HEK293 (cell line): ENCODE data around the gene CLEC4F.

ENCODE experiments used
- CTCF ChIA-PET: fragments of 350-600 bp; formaldehyde crosslinking; extraction: SDS; loops from one replicate; lab custom pipeline; 2021; ENCODE audit warnings: antibody characterized with exemption; lab: Yijun Ruan, JAX
- POLR2A ChIA-PET: fragments of 300-600 bp; formaldehyde crosslinking; extraction: SDS; loops from one replicate; lab custom pipeline; 2020; ENCODE audit warnings: antibody characterized with exemption, inconsistent platforms; lab: Yijun Ruan, JAX
- H3K27ac ChIP-seq: fragments of 200-500 bp; sonication (Bioruptor generic); 2 replicates; pipeline ENCODE4 v1.5.1; 2014; ENCODE audit warnings: low read depth, low read length, control low read depth, inconsistent platforms; ENCODE audit errors: extremely low read depth
- H3K36me3 ChIP-seq, 2 experiments: fragments of 200-500 bp in 1 of 2; sonication (Bioruptor generic) in 1 of 2; 1 replicate in 1 of 2; 2 replicates in 1 of 2; pipeline ENCODE4 v1.5.1; 2014 to 2017; ENCODE audit warnings: inconsistent platforms in 2 of 2, low read length in 2 of 2; ENCODE audit not compliant: control insufficient read depth in 2 of 2, insufficient read depth in 1 of 2
- H3K4me1 ChIP-seq: fragments of 200-500 bp; sonication (Bioruptor generic); 2 replicates; pipeline ENCODE4 v1.5.1; 2014; ENCODE audit warnings: mild to moderate bottlenecking, low read length, inconsistent platforms; ENCODE audit not compliant: control insufficient read depth, insufficient read depth
- H3K4me3 ChIP-seq: 2 replicates; pipeline ENCODE4 v1.5.1; 2011; ENCODE audit warnings: low read depth, mild to moderate bottlenecking, control low read depth, low read length, moderate library complexity
- H3K9me3 ChIP-seq: fragments of 200-500 bp; sonication (Bioruptor generic); 2 replicates; pipeline ENCODE4 v1.5.1; 2014; ENCODE audit warnings: low read depth, low read length, inconsistent platforms; ENCODE audit not compliant: control insufficient read depth, insufficient read depth
- EGR2 ChIP-seq: fragments of 450-650 bp; formaldehyde crosslinking; IDR thresholded peaks from 2 replicates; pipeline ENCODE4 v1.5.1; 2016; ENCODE audit warnings: low read depth, missing biosample characterization, missing genetic modification characterization
- GLI2 ChIP-seq: fragments of 450-650 bp; formaldehyde crosslinking; IDR thresholded peaks from 2 replicates; pipeline ENCODE4; 2017; ENCODE audit warnings: missing biosample characterization, missing genetic modification characterization, low read depth, borderline replicate concordance
- KLF1 ChIP-seq: fragments of 450-650 bp; formaldehyde crosslinking; IDR thresholded peaks from 2 replicates; pipeline ENCODE4 v1.5.1; 2016; ENCODE audit warnings: missing biosample characterization, missing genetic modification characterization
- KLF7 ChIP-seq: fragments of 450-650 bp; formaldehyde crosslinking; IDR thresholded peaks from 2 replicates; pipeline ENCODE4 v1.5.1; 2016; ENCODE audit warnings: missing biosample characterization, missing genetic modification characterization, borderline replicate concordance
- SALL2 ChIP-seq: fragments of 450-650 bp; formaldehyde crosslinking; IDR thresholded peaks from 2 replicates; pipeline ENCODE4 v1.5.0; 2017; ENCODE audit warnings: missing biosample characterization, mild to moderate bottlenecking, missing genetic modification characterization, borderline replicate concordance
- ZBTB11 ChIP-seq: fragments of 450-650 bp; formaldehyde crosslinking; conservative IDR thresholded peaks from 2 replicates; pipeline ENCODE4 v1.5.1; 2016; ENCODE audit warnings: low read depth, missing biosample characterization, missing genetic modification characterization
- ZBTB44 ChIP-seq: fragments of 450-650 bp; IDR thresholded peaks from 2 replicates; pipeline ENCODE4 v1.5.1; 2018; ENCODE audit warnings: missing biosample characterization, mild to moderate bottlenecking, missing genetic modification characterization
- ZBTB49 ChIP-seq: fragments of 450-650 bp; formaldehyde crosslinking; IDR thresholded peaks from 2 replicates; pipeline ENCODE4 v1.5.1; 2016; ENCODE audit warnings: missing biosample characterization, missing genetic modification characterization, low read depth
- ZFHX2 ChIP-seq: fragments of 450-650 bp; formaldehyde crosslinking; conservative IDR thresholded peaks from 2 replicates; pipeline ENCODE4 v1.5.1; 2016; ENCODE audit warnings: missing biosample characterization, missing genetic modification characterization
- ZNF202 ChIP-seq: fragments of 450-650 bp; formaldehyde crosslinking; IDR thresholded peaks from 2 replicates; pipeline ENCODE4 v1.5.1; 2016; ENCODE audit warnings: missing biosample characterization, missing genetic modification characterization, borderline replicate concordance
- ZNF362 ChIP-seq: fragments of 450-650 bp; formaldehyde crosslinking; IDR thresholded peaks from 2 replicates; pipeline ENCODE4 v1.5.1; 2016; ENCODE audit warnings: missing biosample characterization, missing genetic modification characterization
- ZNF544 ChIP-seq: fragments of 450-650 bp; formaldehyde crosslinking; IDR thresholded peaks from 2 replicates; pipeline ENCODE4 v1.5.0; 2017; ENCODE audit warnings: missing biosample characterization, missing genetic modification characterization
- ZNF549 ChIP-seq: fragments of 450-650 bp; IDR thresholded peaks from 2 replicates; pipeline ENCODE4 v1.5.1; 2018; ENCODE audit warnings: missing biosample characterization, missing genetic modification characterization, mild to moderate bottlenecking, inconsistent platforms, moderate library complexity
- ZNF555 ChIP-seq: fragments of 450-650 bp; formaldehyde crosslinking; conservative IDR thresholded peaks from 2 replicates; pipeline ENCODE4 v1.5.1; 2017; ENCODE audit warnings: missing biosample characterization, mild to moderate bottlenecking, missing genetic modification characterization, inconsistent platforms
- ZNF561 ChIP-seq: fragments of 450-650 bp; IDR thresholded peaks from 2 replicates; pipeline ENCODE4 v1.5.1; 2018; ENCODE audit warnings: missing biosample characterization, missing genetic modification characterization, borderline replicate concordance
- ZNF580 ChIP-seq: fragments of 450-650 bp; formaldehyde crosslinking; IDR thresholded peaks from 2 replicates; pipeline ENCODE4 v1.5.1; 2016; ENCODE audit warnings: missing biosample characterization, missing genetic modification characterization
- ZNF585B ChIP-seq: fragments of 450-650 bp; formaldehyde crosslinking; IDR thresholded peaks from 2 replicates; pipeline ENCODE4 v1.5.1; 2016; ENCODE audit warnings: missing biosample characterization, missing genetic modification characterization
- ZNF621 ChIP-seq: fragments of 450-650 bp; formaldehyde crosslinking; IDR thresholded peaks from 2 replicates; pipeline ENCODE4 v1.5.1; 2017; ENCODE audit warnings: missing biosample characterization, missing genetic modification characterization
- ZNF624 ChIP-seq: fragments of 450-650 bp; formaldehyde crosslinking; IDR thresholded peaks from 2 replicates; pipeline ENCODE4 v1.5.1; 2017; ENCODE audit warnings: missing biosample characterization, missing genetic modification characterization
- ZNF677 ChIP-seq: fragments of 450-650 bp; IDR thresholded peaks from 2 replicates; pipeline ENCODE4 v1.5.0; 2018; ENCODE audit warnings: missing biosample characterization, mild to moderate bottlenecking, missing genetic modification characterization, moderate library complexity
- ZNF747 ChIP-seq: fragments of 450-650 bp; formaldehyde crosslinking; IDR thresholded peaks from 2 replicates; pipeline ENCODE4 v1.5.1; 2016; ENCODE audit warnings: missing biosample characterization, missing genetic modification characterization
- ZNF791 ChIP-seq: fragments of 450-650 bp; formaldehyde crosslinking; IDR thresholded peaks from 2 replicates; pipeline ENCODE4 v1.5.1; 2016; ENCODE audit warnings: missing biosample characterization, missing genetic modification characterization
- ZNF837 ChIP-seq: fragments of 450-650 bp; formaldehyde crosslinking; IDR thresholded peaks from 2 replicates; pipeline ENCODE4 v1.5.1; 2016; ENCODE audit warnings: missing biosample characterization, missing genetic modification characterization
- ZNF843 ChIP-seq: fragments of 450-650 bp; formaldehyde crosslinking; IDR thresholded peaks from 2 replicates; pipeline ENCODE4 v1.5.1; 2016; ENCODE audit warnings: missing biosample characterization, missing genetic modification characterization

Gene CLEC4F

GRCh38 chr2:70830366-70830765 is 10.0 kb upstream of the CLEC4F start (continued):
- TF ChIP-seq ZNF677 (tag by site-specific recombination) (no peak), ZNF580 (tag by site-specific recombination) (no peak)

- TF ChIP-seq ZNF549 (tag by site-specific recombination) = no peak
- TF ChIP-seq ZNF561 = no peak
- no peak for TF ChIP-seq ZNF747
- no peak for TF ChIP-seq ZNF585B (tag by site-specific recombination)
- TF ChIP-seq KLF1 (tag by site-specific recombination) = no peak
- TF ChIP-seq GLI2 (tag by site-specific recombination) = no peak
- TF ChIP-seq KLF7 (tag by site-specific recombination) = no peak
- TF ChIP-seq ZNF202 (tag by site-specific recombination) = no peak
- TF ChIP-seq ZFHX2 (tag by site-specific recombination) = no peak
- no peak for TF ChIP-seq ZNF555
- TF ChIP-seq ZNF544 (tag by site-specific recombination) = no peak
- no peak for TF ChIP-seq ZNF362 (tag by site-specific recombination)
- TF ChIP-seq, all 188 proteins: peak for 0
- no peak overlapping the region for H3K27ac ChIP-seq
- CTCF ChIA-PET = interaction anchor here (0.7 to 0.9 kb wide), 3 partner anchors 41 to 92 kb away, joined by 3 read pairs; no protein-coding TSS in a partner anchor
- POLR2A ChIA-PET = no interaction called here
- H3K4me3 ChIP-seq = no peak overlapping the region
- H3K9me3 ChIP-seq = no peaks in the 10 kb centered on the region
- peaks cover 0 to 10% of the 10 kb centered on the region in 2 experiments; a peak in 1 of 3 replicates for H3K36me3 ChIP-seq
- no peaks in the 10 kb centered on the region for H3K4me1 ChIP-seq
These were observed 9.5 kb upstream of the CLEC4F start for GRCh38 chr2:70829916-70830315.

- Histone ChIP-seq H3K4me3 (no peak overlapping the region), H3K4me1 (no peaks in the 10 kb centered on the region), H3K36me3 (peaks cover 0 to 10% of the 10 kb centered on the region in 2 experiments; a peak in 1 of 3 replicates), H3K27ac (no peak overlapping the region), H3K9me3 (no peaks in the 10 kb centered on the region)
- ChIA-PET CTCF (interaction anchor here (0.5 to 1.0 kb wide), 3 partner anchors 15 to 119 kb away, joined by 3 to 4 read pairs (median 3); no protein-coding TSS in a partner anchor), POLR2A (no interaction called here)
- TF ChIP-seq ZNF837 (no peak), ZNF621 (no peak), ZBTB49 (tag by site-specific recombination) (no peak), ZNF791 (tag by site-specific recombination) (no peak), ZNF624 (tag by site-specific recombination) (no peak), ZBTB44 (tag by site-specific recombination) (no peak), SALL2 (tag by site-specific recombination) (no peak), ZBTB11 (tag by site-specific recombination) (no peak), EGR2 (no peak), ZNF843 (no peak)
These were observed 8.8 kb upstream of the CLEC4F start for GRCh38 chr2:70828914-70829824.
